Mesendoderm (in vitro differentiated cells): ENCODE results near the gene ACOT4.

Experiments used
- DNase-seq: peaks from one replicate; pipeline ENCODE4 v3.0.0; 2013
- H2AK5ac ChIP-seq: 2 replicates; pipeline ENCODE4 v1.6.1; 2013; ENCODE audit warnings: low read length, inconsistent platforms
- H2BK120ac ChIP-seq: 2 replicates; pipeline ENCODE4 v1.6.1; 2013; ENCODE audit warnings: low read depth, mild to moderate bottlenecking, low read length, moderate library complexity, mixed read lengths
- H2BK15ac ChIP-seq: replicated peaks from 2 replicates; pipeline ENCODE4 v1.6.1; 2013; ENCODE audit warnings: low read depth, mild to moderate bottlenecking, moderate library complexity
- H2BK5ac ChIP-seq: 2 replicates; pipeline ENCODE4 v1.6.1; 2013; ENCODE audit warnings: low read length, inconsistent platforms
- H3K18ac ChIP-seq: 2 replicates; pipeline ENCODE4 v1.6.1; 2013; ENCODE audit warnings: mild to moderate bottlenecking, low read length, mixed read lengths
- H3K23ac ChIP-seq: one replicate; pipeline ENCODE4 v1.6.1; 2013; ENCODE audit warnings: low read length
- H3K27ac ChIP-seq: 2 replicates; pipeline ENCODE4 v1.5.1; 2013; ENCODE audit warnings: low read depth, mild to moderate bottlenecking, inconsistent platforms, low read length, moderate library complexity
- H3K27me3 ChIP-seq: 2 replicates; pipeline ENCODE4 v1.6.1; 2013; ENCODE audit warnings: low read length, control low read depth, mild to moderate bottlenecking, inconsistent platforms; ENCODE audit not compliant: insufficient read depth, poor library complexity
- H3K36me3 ChIP-seq: 2 replicates; pipeline ENCODE4 v1.6.1; 2013; ENCODE audit warnings: low read length, inconsistent platforms; ENCODE audit not compliant: control insufficient read depth, insufficient read depth
- H3K4ac ChIP-seq: one replicate; pipeline ENCODE4 v1.6.1; 2013; ENCODE audit warnings: low read depth, mild to moderate bottlenecking, low read length, moderate library complexity
- H3K4me1 ChIP-seq: 2 replicates; pipeline ENCODE4 v1.6.1; 2013; ENCODE audit warnings: low read depth, low read length, inconsistent platforms; ENCODE audit not compliant: control insufficient read depth
- H3K4me2 ChIP-seq: 2 replicates; pipeline ENCODE4 v1.6.1; 2013; ENCODE audit warnings: low read length
- H3K4me3 ChIP-seq: 2 replicates; pipeline ENCODE4 v1.5.1; 2013; ENCODE audit warnings: mild to moderate bottlenecking, low read length
- H3K56ac ChIP-seq: one replicate; pipeline ENCODE4 v1.6.1; 2013; ENCODE audit warnings: low read length
- H3K79me1 ChIP-seq: 2 replicates; pipeline ENCODE4 v1.6.1; 2013; ENCODE audit warnings: low read length, inconsistent platforms
- H3K79me2 ChIP-seq: 2 replicates; pipeline ENCODE4 v1.6.1; 2013; ENCODE audit warnings: mild to moderate bottlenecking, low read length; ENCODE audit not compliant: control insufficient read depth, insufficient read depth
- H3K9ac ChIP-seq: 2 replicates; pipeline ENCODE4 v1.6.1; 2013; ENCODE audit warnings: low read length, inconsistent platforms
- H4K5ac ChIP-seq: one replicate; pipeline ENCODE4 v1.6.1; 2013; ENCODE audit warnings: low read length
- H4K8ac ChIP-seq: one replicate; pipeline ENCODE4 v1.6.1; 2013; ENCODE audit warnings: low read depth, mild to moderate bottlenecking, control low read depth, low read length, moderate library complexity
- WGBS: extraction: QIAGEN DNeasy Blood & Tissue Kit; methylation state at CpG from one replicate; pipeline ENCODE4 v1.1.7; 2013; ENCODE audit warnings: low lambda C conversion rate, missing lambda C conversion rate; ENCODE audit not compliant: insufficient coverage; ENCODE audit errors: extremely low coverage; 5-methylcytosine and 5-hydroxymethylcytosine counted together

Gene ACOT4

GRCh38 chr14:73637830-73638229, 46.2 kb downstream of the ACOT4 start:
- Histone ChIP-seq H3K4me1 (peaks cover 2% of the 10 kb centered on the region), H3K4me2 (no peak overlapping the region), H3K56ac (no peak overlapping the region), H3K79me2 (no peaks in the 10 kb centered on the region), H3K23ac (no peak overlapping the region), H2BK120ac (no peak overlapping the region), H4K8ac (no peak overlapping the region), H3K27me3 (no peaks in the 10 kb centered on the region), H3K9ac (no peak overlapping the region), H3K4ac (no peak overlapping the region), H3K4me3 (no peak overlapping the region), H3K27ac (no peak overlapping the region), H3K36me3 (no peaks in the 10 kb centered on the region), H2AK5ac (no peak overlapping the region), H2BK15ac (no peak overlapping the region), H3K79me1 (no peaks in the 10 kb centered on the region), H2BK5ac (no peak overlapping the region), H3K18ac (no peak overlapping the region), H4K5ac (no peak overlapping the region)
- no peak for DNase-seq
- WGBS, result no CpG with 5 or more reads among the region's 5 CpGs

- no CpG with 5 or more reads among the region's 5 CpGs for WGBS
- Histone ChIP-seq H4K5ac (no peak overlapping the region), H2BK120ac (no peak overlapping the region), H3K27ac (no peak overlapping the region), H3K79me2 (no peaks in the 10 kb centered on the region), H4K8ac (no peak overlapping the region), H3K4ac (no peak overlapping the region), H3K4me1 (peaks cover 2% of the 10 kb centered on the region), H3K4me2 (no peak overlapping the region), H3K4me3 (no peak overlapping the region), H3K9ac (no peak overlapping the region), H3K27me3 (no peaks in the 10 kb centered on the region), H2AK5ac (no peak overlapping the region), H2BK15ac (no peak overlapping the region), H2BK5ac (no peak overlapping the region), H3K36me3 (no peaks in the 10 kb centered on the region), H3K18ac (no peak overlapping the region), H3K23ac (no peak overlapping the region), H3K56ac (no peak overlapping the region), H3K79me1 (peaks cover 3% of the 10 kb centered on the region)
- DNase-seq, result no peak
Measured at GRCh38 chr14:73640796-73641365, 49.2 kb downstream of the ACOT4 start.

GRCh38 chr14:73644531-73645247, 53.0 kb downstream of the ACOT4 start, which contains the start of gene DNAL1:
Gene DNAL1, plus strand, starts transcription at chr14:73644986. Its CDS starts 54 bp downstream, at chr14:73645040.
- no CpG with 5 or more reads among the region's 43 CpGs for WGBS
- no peaks in the 10 kb centered on the region for H3K36me3 ChIP-seq
- no peaks in the 10 kb centered on the region for H3K27me3 ChIP-seq
- H3K23ac ChIP-seq, result no peak within 1 kb of the TSS
- H3K9ac ChIP-seq, result peak within 1 kb of the TSS; percentile 79
- peak within 1 kb of the TSS; percentile 83 for H3K4me3 ChIP-seq
- H3K4ac ChIP-seq, result peak within 1 kb of the TSS; percentile 36
- H4K5ac ChIP-seq, result no peak within 1 kb of the TSS
- H2BK5ac ChIP-seq, result no peak within 1 kb of the TSS
- H2AK5ac ChIP-seq, result no peak within 1 kb of the TSS
- H3K79me2 ChIP-seq, result no peaks in the 10 kb centered on the region
- peaks cover 3% of the 10 kb centered on the region for H3K79me1 ChIP-seq
- H3K56ac ChIP-seq, result peak within 1 kb of the TSS; percentile 90
- H2BK15ac ChIP-seq, result no peak within 1 kb of the TSS
- no peak within 1 kb of the TSS for H2BK120ac ChIP-seq
- H3K18ac ChIP-seq, result no peak within 1 kb of the TSS
- no peak within 1 kb of the TSS for H3K27ac ChIP-seq
- peaks cover 2% of the 10 kb centered on the region for H3K4me1 ChIP-seq
- peak within 1 kb of the TSS; percentile 89 for H4K8ac ChIP-seq
- DNase-seq, result peak; percentile 96
- H3K4me2 ChIP-seq, result peak within 1 kb of the TSS; percentile 63

GRCh38 chr14:73645248-73645610, 53.6 kb downstream of the ACOT4 start:
- Histone ChIP-seq H3K56ac (peak overlapping the region; percentile 90), H3K36me3 (no peaks in the 10 kb centered on the region), H3K18ac (no peak overlapping the region), H4K8ac (no peak overlapping the region), H2BK120ac (no peak overlapping the region), H2BK15ac (no peak overlapping the region), H4K5ac (no peak overlapping the region), H3K9ac (peak overlapping the region; percentile 79), H3K27ac (no peak overlapping the region), H3K79me2 (no peaks in the 10 kb centered on the region), H2BK5ac (no peak overlapping the region), H3K4me1 (peaks cover 2% of the 10 kb centered on the region), H3K4ac (no peak overlapping the region), H3K79me1 (peaks cover 3% of the 10 kb centered on the region), H3K23ac (no peak overlapping the region), H3K27me3 (no peaks in the 10 kb centered on the region), H3K4me3 (peak overlapping the region; percentile 83), H2AK5ac (no peak overlapping the region), H3K4me2 (peak overlapping the region; percentile 63)
- DNase-seq, result no peak
- no CpG with 5 or more reads among the region's 7 CpGs for WGBS
